ENCODE data around the gene ERC1.

DNA sequence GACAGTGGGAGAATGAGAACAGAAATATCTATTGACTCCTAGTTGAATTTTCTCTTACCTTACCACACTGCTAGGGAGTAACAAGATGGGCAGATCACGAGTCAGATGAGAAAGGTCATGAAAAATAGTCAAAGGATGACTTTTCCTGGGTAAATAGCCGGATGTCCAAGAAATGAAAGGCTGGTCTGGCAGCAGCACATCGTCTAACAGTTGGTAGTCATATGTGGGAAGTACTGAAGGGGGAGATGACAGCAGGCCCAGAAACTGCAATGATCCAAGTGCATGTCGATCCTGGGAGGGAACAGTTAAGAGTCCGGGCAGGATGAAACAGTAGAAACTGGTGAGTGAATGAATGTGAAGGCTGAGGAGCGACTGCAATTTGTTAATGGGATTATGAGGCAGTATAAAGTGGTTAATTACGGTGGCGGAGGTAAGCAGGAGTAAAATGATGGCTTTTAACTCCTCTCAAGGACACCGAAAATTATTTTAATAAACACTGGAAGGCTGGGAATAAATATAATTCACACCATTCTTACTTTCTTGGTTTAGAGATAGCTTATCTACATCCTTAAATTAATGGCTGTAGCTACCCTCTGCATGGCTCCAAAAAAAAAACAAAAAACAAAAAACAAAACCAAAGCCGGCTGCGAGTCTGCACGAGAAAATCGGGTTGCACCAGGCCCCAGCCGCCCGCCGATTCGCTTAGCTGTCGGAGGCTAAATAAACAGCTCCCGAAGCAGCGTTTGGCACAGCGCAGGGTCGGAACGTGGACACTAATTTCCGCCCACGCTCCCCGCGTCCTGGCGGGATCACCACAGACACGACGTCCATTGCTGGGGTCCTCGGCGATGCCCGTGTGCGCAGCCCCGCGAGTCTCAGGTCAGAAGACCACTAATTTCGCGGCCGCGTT, 1.0 kb upstream of the ERC1 start:
- TF ChIP-seq, protein P1, sequence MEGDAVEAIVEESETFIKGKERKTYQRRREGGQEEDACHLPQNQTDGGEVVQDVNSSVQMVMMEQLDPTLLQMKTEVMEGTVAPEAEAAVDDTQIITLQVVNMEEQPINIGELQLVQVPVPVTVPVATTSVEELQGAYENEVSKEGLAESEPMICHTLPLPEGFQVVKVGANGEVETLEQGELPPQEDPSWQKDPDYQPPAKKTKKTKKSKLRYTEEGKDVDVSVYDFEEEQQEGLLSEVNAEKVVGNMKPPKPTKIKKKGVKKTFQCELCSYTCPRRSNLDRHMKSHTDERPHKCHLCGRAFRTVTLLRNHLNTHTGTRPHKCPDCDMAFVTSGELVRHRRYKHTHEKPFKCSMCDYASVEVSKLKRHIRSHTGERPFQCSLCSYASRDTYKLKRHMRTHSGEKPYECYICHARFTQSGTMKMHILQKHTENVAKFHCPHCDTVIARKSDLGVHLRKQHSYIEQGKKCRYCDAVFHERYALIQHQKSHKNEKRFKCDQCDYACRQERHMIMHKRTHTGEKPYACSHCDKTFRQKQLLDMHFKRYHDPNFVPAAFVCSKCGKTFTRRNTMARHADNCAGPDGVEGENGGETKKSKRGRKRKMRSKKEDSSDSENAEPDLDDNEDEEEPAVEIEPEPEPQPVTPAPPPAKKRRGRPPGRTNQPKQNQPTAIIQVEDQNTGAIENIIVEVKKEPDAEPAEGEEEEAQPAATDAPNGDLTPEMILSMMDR (IDR thresholded peaks at IDR 0.05; ENCODE audit: extremely low read depth in 1 of 2, insufficient read depth in 1 of 2, low read depth in 1 of 2, low read length in 2 of 2): peak in 1 of 2 donors; percentile 9
- no peak for TF ChIP-seq POLR2A (IDR thresholded peaks at IDR 0.05; ENCODE audit: low read depth, low read length)
